Fibroblast of villous mesenchyme (primary cell): ENCODE results near the gene PLXNB2. TPM values are rescaled to one million over a fixed set of nuclear protein-coding genes. Genes with fewer than 3 reads are reported as not detected.
A peak's percentile ranks its signal among the peaks of the same experiment; 100 is the strongest.

Source experiments
- DNase-seq: peaks from one replicate; pipeline ENCODE4 v3.0.0-alpha.2; 2010; ENCODE audit warnings: low read depth
- H3K4me3 ChIP-seq: 2 replicates; pipeline ENCODE4 v1.5.1; 2011; ENCODE audit warnings: low read depth, mild to moderate bottlenecking, low read length
- total RNA-seq: library from RNA; depleted of rRNA; stranded (reverse); fragments of >200 nt; gene quantifications from 2 replicates; pipeline ENCODE4 v1.2.3, GENCODE V29; 2012
- TF ChIP-seq, protein P1 (sequence below): IDR thresholded peaks from 2 replicates; pipeline ENCODE4 v1.5.1; 2012; ENCODE audit warnings: low read depth, mild to moderate bottlenecking, low read length; ENCODE audit not compliant: insufficient read depth

The PLXNB2 gene, protein sequence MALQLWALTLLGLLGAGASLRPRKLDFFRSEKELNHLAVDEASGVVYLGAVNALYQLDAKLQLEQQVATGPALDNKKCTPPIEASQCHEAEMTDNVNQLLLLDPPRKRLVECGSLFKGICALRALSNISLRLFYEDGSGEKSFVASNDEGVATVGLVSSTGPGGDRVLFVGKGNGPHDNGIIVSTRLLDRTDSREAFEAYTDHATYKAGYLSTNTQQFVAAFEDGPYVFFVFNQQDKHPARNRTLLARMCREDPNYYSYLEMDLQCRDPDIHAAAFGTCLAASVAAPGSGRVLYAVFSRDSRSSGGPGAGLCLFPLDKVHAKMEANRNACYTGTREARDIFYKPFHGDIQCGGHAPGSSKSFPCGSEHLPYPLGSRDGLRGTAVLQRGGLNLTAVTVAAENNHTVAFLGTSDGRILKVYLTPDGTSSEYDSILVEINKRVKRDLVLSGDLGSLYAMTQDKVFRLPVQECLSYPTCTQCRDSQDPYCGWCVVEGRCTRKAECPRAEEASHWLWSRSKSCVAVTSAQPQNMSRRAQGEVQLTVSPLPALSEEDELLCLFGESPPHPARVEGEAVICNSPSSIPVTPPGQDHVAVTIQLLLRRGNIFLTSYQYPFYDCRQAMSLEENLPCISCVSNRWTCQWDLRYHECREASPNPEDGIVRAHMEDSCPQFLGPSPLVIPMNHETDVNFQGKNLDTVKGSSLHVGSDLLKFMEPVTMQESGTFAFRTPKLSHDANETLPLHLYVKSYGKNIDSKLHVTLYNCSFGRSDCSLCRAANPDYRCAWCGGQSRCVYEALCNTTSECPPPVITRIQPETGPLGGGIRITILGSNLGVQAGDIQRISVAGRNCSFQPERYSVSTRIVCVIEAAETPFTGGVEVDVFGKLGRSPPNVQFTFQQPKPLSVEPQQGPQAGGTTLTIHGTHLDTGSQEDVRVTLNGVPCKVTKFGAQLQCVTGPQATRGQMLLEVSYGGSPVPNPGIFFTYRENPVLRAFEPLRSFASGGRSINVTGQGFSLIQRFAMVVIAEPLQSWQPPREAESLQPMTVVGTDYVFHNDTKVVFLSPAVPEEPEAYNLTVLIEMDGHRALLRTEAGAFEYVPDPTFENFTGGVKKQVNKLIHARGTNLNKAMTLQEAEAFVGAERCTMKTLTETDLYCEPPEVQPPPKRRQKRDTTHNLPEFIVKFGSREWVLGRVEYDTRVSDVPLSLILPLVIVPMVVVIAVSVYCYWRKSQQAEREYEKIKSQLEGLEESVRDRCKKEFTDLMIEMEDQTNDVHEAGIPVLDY (N-terminal part only)
- 148 and 168 TPM in 2 replicates for total RNA-seq

GRCh38 chr22:50306753-50307749 lies at the start of gene PLXNB2:
PLXNB2 (minus strand) TSS chr22:50307646; CDS start chr22:50290584, 17,062 bp downstream.
- H3K4me3 ChIP-seq, result peak within 1 kb of the TSS; percentile 80
- TF ChIP-seq, protein P1, sequence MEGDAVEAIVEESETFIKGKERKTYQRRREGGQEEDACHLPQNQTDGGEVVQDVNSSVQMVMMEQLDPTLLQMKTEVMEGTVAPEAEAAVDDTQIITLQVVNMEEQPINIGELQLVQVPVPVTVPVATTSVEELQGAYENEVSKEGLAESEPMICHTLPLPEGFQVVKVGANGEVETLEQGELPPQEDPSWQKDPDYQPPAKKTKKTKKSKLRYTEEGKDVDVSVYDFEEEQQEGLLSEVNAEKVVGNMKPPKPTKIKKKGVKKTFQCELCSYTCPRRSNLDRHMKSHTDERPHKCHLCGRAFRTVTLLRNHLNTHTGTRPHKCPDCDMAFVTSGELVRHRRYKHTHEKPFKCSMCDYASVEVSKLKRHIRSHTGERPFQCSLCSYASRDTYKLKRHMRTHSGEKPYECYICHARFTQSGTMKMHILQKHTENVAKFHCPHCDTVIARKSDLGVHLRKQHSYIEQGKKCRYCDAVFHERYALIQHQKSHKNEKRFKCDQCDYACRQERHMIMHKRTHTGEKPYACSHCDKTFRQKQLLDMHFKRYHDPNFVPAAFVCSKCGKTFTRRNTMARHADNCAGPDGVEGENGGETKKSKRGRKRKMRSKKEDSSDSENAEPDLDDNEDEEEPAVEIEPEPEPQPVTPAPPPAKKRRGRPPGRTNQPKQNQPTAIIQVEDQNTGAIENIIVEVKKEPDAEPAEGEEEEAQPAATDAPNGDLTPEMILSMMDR, result no peak
- DNase-seq, result peak; percentile 81

- TF ChIP-seq, protein P1, result no peak
- H3K4me3 ChIP-seq, result no peak overlapping the region
- no peak for DNase-seq
These were observed 49.8 kb upstream of the PLXNB2 start for GRCh38 chr22:50357222-50357621.

DNA sequence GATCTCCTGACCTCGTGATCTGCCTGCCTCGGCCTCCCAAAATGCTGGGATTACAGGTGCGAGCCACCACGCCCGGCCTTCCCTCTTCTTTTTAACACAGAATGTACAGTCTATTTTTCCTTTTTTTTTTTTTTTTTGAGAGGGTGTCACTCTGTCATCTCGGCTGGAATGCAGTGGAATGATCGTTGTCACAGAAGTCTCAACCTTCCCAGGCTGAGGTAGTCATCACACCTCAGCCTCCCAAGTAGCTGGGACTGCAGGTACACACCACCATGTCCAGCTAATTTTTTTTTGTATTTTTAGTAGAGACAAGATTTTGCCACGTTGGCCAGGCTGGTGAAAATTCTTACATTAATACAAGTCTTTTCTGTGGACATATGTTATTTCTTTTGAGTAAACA lies 48.7 kb upstream of the PLXNB2 start:
- DNase-seq, result no peak
- H3K4me3 ChIP-seq, result no peak overlapping the region
- TF ChIP-seq, protein P1, result no peak

GRCh38 chr22:50348058-50348457 lies 40.6 kb upstream of the PLXNB2 start:
- no peak for DNase-seq
- no peak overlapping the region for H3K4me3 ChIP-seq

GRCh38 chr22:50347157-50347556 lies 39.7 kb upstream of the PLXNB2 start:
- DNase-seq, result no peak

More at GRCh38 chr22:50348058-50348457, 40.6 kb upstream of the PLXNB2 start:
- TF ChIP-seq, protein P1, result no peak

More at GRCh38 chr22:50347157-50347556, 39.7 kb upstream of the PLXNB2 start:
- H3K4me3 ChIP-seq, result no peak overlapping the region
- TF ChIP-seq, protein P1, result no peak
